Retina (tissue), 1 donor: ENCODE data around the gene DHRS3.
A peak's percentile ranks its signal among the peaks of the same experiment; 100 is the strongest.
"Not testable (repeated sequence)": the region's sequence is repeated elsewhere in the genome, so short reads cannot be mapped to it uniquely, and the experiment has no call there.

Source experiments
- DNase-seq: peaks from one replicate; pipeline ENCODE4 v3.0.0-alpha.2; 2016

The DHRS3 gene

DNA sequence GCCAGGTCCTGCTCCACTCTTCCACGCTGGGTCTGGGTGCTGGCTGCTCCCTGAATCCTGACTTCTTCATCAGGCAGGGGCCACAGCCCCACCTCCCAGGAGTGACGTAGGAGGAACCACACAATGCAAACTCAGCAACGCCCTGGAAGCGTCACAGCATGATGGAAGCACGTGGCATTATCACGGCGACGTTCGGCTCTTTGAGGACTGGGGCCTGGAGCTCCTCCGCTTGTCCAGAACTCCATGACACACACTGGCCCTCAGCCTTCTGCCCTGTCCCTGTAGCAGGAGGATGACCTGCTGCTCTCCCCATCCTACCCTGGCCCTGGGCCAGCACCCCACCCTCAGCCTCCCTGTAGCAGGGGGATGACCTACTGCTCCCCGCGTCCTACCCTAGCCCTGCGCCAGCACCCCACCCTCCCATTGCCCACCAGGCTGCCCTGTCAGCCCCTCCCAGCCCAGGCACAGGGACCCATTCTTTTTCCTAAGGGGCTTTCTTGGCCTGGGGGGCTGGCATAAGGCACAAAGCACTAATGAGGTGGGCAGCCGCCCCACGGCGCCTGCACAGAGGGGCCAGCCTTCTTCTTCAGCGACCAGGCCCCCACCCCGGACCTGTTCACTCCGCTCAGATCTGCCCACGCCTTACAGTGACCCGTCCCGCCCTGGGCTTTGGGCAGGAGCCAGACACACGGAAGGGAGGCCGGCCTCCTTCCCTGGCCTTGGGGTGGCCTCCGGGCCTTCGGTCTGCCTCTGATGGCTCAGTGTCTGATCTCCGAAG, 65.7 kb downstream of the DHRS3 start:
- no peak for DNase-seq

DNA sequence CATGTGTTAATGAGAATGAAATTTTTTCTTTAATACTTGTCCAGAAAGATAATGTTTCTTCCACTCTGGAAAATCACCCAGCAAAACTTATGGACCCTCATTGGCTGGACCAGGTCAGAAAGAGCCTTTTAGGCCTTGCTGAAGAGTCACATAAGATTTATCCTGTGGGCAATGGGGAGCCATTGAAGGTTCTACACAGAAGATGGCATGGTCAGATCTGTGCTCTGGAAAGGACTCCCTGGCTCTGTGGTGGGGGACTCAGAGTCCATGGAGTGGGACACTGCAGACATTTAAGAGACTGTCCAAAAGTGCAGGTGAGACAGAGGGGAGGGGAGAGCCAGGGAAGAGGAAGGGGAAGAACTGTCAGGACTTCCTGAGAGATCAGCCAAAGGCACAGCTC, 66.4 kb downstream of the DHRS3 start:
- no peak for DNase-seq

- no peak for DNase-seq
Measured at GRCh38 chr1:12549460-12550349, 68.3 kb downstream of the DHRS3 start.

DNA sequence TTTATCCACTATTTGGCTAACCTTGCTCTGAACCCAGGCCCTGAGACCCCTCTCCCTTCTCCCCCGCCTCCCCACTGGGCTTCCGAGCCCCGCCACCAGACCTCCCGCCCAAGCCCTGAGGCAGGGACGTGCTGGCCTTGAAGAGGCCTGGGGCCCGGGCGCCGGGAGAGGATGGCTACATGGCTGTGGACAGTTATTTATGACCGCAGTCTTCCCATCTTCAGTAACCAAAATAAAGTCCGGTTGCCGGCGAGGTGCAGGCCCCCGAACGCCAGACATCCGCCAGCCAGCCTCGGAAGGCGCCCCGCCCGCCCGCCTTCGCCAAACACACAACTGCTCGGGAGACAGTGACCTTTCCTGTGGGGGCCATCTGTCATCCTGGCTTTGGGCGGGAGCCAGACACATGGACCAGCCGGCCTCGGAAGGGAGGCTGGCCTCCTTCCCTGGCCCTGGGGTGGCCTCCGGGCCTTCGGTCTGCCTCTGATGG, 69.0 kb downstream of the DHRS3 start:
- no peak for DNase-seq

- DNase-seq: no peak
Measured at GRCh38 chr1:12548279-12548972, 69.6 kb downstream of the DHRS3 start.

- no peak for DNase-seq
Measured at GRCh38 chr1:12547586-12548225, 70.3 kb downstream of the DHRS3 start.

DNA sequence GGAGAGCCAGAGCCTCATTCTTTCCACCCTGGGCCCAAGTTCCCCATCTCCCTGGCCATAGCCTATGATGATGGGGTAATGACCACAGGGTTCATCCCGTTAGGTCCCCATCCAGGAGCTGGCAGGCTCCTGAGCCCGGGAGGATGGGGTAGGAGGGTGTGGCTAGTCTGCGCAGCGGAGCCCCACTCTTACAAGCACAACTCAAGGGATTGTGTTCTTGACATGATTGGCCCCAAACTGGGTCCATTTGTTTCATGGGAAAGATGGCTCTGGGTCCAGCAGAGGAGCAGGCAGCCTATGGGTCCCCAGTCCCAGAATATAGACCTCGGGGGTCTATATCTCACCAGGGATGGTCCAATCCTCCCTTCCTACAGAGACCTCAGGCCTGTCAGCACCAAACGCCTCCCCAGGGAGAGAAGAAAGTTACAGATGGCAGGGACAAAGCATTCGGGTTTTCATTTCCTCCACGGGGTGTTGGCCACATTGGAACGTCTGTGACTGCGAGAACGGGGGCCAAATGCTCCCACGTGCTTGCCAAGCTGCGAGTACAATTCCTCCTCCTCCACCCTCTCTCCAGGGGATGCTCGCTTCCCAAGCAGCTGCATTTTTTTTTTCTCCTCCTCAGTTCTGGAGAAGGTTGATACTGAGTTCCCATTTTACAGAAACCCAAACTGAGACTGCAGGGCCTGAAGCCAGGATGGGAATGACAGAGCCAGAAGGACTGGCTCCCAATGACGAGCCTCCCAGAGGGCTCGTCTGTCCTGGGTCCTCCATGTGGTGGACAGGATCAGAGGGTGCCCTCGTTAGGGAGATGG, 71.0 kb downstream of the DHRS3 start:
- DNase-seq: no peak

DNA sequence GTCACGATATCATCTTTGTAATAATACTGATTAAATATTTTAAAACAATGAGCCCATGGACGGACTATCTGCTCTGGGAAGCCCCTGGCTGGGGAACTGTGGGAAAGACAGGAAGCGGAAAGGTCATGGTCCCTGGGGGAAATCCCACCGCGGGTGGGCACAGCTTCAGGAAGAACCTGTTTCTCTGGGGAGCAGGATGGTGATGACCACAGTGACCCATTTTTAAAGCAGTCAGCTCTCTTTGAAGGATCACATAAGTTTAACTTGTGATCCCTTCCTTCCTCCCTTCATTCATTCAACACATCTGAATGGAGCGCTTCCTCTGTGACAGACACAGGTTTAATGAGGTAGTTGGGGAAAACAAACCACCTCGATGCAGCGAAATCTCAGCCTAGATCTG, 73.0 kb downstream of the DHRS3 start:
- DNase-seq: no peak

GRCh38 chr1:12544357-12544756, 73.7 kb downstream of the DHRS3 start:
- no peak for DNase-seq

DNA sequence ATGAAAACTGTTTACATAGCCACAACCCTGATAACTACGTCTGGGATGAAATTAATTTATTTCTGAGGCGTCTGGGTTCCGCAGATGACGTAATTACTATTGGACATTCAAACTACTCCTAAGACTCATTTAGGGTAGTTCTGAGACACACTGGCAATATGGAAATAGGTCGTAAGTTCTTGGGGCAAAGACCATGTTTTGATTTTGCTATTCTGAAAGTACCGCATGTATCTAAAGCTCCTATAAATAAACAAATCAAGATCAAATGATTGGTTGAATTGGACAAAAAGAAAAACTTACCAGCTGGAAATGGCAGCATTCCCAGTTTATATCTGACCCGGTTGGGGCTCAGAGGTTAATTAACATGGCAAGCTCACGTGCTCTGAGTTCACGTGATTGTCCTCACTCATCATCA, 74.3 kb downstream of the DHRS3 start:
- no peak for DNase-seq

DNA sequence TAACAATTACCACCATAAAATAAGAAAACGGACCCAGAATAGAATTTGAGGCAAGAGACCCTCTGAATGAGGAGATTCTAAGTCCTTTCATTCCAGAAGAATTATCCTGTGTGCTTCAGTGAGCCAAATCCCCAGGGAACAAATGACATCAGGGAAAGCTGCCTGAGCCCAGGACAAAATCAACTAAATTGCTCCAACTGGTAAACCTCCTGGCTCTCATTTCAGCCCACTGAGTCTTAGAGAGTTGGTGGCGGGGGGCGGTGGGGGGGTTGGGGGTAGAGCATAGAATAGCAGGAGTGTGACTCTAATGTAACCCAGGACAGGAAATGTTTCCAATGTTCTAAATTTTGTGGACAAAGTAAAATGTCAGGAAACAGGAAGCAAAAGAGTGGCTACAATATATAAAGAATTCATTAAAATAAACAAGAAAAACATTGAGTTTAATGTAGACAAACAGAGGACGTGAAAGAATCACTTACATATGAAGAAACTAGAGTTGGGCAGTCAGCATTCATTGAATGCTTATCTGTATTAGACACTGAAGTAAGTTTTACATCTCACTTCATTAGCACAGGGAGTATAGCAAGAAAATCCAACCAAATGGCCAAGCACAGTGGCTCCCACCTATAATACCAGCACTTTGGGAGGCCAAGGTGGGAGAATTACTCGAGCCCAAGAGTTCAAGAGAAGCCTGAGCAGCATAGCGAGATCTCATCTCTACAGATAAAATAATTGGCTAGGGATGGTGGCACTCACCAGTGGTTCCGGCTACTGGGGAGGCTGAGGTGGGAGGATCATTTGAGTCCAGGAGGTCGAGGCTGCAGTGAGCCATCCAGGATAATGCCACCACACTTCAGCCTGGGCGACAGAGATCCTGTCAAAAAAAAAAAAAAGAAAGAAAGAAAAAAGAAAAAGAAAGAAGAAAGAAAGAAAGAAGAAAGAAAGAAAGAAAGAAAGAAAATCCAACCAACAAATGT, 75.1 kb downstream of the DHRS3 start:
- no peak for DNase-seq

DNA sequence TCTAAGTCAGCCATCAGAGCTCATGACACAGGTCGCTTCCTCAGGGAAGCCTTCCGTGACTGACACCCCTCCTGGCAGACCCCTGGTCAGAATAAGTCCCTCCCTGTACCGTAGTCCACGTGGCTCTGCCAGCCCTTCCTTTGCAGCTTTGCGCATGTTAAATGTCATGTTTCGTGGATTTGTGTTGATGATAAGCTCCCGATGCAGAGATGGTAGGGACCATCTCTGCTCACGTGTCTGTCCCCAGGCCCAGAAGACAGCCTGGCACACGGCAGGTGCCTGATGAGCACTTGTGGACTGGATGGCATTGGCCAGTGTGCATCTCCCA, 75.9 kb downstream of the DHRS3 start:
- DNase-seq: peak; percentile 49

DNA sequence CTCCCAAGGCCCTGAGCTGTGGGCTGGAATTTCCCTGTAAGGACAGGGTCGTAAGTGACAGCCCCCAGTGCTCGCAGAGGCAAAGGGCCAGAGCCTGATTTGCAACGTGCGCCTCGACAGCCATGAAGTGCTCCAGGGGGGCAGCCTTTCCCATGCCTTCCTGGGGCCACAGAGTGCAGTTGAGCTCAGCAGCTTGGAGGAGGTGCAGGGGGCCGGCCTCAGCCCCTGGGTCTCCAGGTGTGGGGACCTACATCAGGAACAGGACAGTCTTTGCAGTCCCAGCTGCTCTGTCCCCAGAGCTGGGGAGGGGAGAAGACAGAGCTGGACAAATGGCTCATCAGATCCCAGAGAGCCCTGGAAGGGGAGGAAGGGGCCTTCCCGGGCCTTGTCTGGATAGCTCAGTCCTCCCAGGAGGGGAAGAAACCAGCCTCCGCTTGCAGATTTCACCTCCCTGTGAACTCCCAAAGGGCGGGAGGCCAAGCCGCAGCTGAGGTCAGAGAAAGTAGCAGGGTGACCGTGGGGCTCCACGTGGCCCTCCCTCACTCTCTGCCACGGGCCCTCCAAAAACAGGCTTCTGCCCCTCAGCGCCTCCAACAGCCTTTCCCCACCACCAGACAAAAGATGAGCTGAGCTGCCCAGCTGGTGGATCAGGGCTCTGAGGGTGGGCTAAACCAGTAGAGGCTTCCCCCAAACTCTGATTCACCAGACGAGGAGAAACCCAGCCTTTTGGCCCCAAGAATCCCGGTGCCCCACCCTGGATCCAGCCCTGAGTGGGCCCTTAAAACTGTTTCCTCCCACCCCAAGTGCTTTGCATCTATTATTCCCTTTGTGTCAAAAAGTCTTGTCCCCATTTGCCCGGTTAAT, 76.5 kb downstream of the DHRS3 start:
- DNase-seq: peak; percentile 71

- no peak for DNase-seq
Measured at GRCh38 chr1:12540580-12541273, 77.3 kb downstream of the DHRS3 start.

DNA sequence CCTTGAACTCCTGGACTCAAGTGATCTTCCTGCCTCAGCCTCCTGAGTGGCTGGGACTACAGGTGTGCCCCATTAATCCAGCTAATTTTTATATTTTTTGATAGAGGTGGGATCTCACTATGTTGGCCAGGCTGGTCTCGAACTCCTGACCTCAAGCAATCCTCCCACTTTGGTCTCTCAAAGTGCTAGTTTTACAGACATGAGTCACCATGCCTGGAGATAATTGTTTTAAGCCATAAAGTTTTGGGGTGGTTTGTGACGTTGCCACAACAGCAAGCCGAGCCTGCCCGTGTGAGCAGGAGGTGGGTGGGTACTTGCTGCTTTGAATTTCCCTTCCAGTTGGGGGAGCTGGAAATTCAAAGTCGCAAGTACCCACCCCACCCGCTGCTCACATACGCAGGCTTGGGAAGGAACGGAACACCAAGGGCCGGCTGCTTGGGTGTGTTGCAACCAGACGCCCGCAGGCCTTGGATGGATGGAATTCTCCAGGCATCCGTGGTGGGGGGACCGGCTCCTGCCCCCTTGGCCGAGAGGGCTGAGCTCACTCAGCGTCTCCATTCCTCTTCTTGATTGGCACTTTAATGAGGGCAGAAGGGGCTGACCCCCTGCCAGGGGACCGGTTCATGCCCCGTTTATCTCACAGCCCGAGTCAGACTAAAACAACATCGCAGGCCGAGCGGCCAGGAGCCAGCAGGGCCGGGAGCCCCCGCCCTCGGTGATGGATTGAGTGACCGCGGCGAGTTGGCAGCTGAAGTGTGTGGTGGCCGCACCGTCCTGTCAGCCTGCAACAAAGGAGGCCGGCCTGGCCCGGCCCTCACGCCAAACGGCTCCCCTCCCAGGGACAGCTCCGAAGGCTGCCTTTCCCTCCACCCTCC, 78.1 kb downstream of the DHRS3 start:
- peak; percentile 91 for DNase-seq

- no peak for DNase-seq
Measured at GRCh38 chr1:12539320-12539704, 78.7 kb downstream of the DHRS3 start.

DNA sequence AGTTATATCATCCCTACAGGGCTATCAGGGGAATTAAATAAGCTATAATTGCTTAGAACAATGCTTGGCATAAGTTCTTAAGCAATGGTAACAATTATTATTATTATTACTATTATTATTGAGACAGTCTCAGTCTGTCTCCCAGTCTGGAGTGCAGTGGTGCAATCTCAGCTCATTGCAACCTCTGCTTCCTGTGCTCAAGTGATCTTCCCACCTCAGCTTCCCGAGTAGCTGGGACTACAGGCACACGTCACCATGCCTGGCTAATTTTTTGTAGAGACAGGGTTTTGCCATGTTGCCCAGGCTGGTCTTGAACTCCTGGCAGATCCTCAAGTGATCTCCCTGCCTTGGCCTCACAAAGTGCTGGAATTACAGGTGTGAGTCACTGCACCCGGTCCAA, 79.5 kb downstream of the DHRS3 start:
- DNase-seq: not testable (repeated sequence)

- no peak for DNase-seq
Measured at GRCh38 chr1:12537906-12538461, 80.0 kb downstream of the DHRS3 start.
